AG04450 (cell line): ENCODE data around the gene BST2. TPM values are rescaled to one million over a fixed set of nuclear protein-coding genes. Genes with fewer than 3 reads are reported as not detected.

Experiments used
- CTCF ChIA-PET: fragments of 300-600, 350-600 bp; formaldehyde crosslinking; extraction: SDS; loops from one replicate; lab custom pipeline; 2022; ENCODE audit warnings: antibody characterized with exemption, inconsistent platforms; lab: Charles Lee
- POLR2A ChIA-PET: fragments of 350-600 bp; formaldehyde crosslinking; extraction: SDS; loops from one replicate; lab custom pipeline; 2021; ENCODE audit warnings: antibody characterized with exemption, inconsistent platforms; lab: Yijun Ruan, JAX
- DNase-seq: peaks from one replicate; pipeline ENCODE4 v3.0.0-alpha.2; 2011; ENCODE audit warnings: low read depth, low spot score
- H3K27ac ChIP-seq: one replicate; pipeline ENCODE4 v1.5.1; 2012; ENCODE audit warnings: low read depth, low read length, control low read depth
- H3K27me3 ChIP-seq: one replicate; pipeline ENCODE4 v1.6.0; 2012; ENCODE audit warnings: low read length; ENCODE audit not compliant: control insufficient read depth, insufficient read depth
- H3K4me3 ChIP-seq: 2 replicates; pipeline ENCODE4 v1.5.1; 2011; ENCODE audit warnings: mild to moderate bottlenecking, low read depth, low read length, control low read depth
- H3K9me3 ChIP-seq: 2 replicates; pipeline ENCODE4 v1.5.1; 2012; ENCODE audit warnings: low read length; ENCODE audit not compliant: control insufficient read depth, insufficient read depth
- CTCF ChIP-seq: IDR thresholded peaks from 2 replicates; pipeline ENCODE4 v1.5.1; 2011; ENCODE audit warnings: low read depth, low read length, control low read depth, inconsistent platforms
- polyA plus RNA-seq: library from polyadenylated mRNA; depleted of rRNA; stranded (reverse); fragments of >200 nt; gene quantifications from 2 replicates; pipeline ENCODE4 v1.2.3, GENCODE V29; 2011

BST2 gene
- polyA plus RNA-seq, 1 experiment, result 1.9 TPM

DNA sequence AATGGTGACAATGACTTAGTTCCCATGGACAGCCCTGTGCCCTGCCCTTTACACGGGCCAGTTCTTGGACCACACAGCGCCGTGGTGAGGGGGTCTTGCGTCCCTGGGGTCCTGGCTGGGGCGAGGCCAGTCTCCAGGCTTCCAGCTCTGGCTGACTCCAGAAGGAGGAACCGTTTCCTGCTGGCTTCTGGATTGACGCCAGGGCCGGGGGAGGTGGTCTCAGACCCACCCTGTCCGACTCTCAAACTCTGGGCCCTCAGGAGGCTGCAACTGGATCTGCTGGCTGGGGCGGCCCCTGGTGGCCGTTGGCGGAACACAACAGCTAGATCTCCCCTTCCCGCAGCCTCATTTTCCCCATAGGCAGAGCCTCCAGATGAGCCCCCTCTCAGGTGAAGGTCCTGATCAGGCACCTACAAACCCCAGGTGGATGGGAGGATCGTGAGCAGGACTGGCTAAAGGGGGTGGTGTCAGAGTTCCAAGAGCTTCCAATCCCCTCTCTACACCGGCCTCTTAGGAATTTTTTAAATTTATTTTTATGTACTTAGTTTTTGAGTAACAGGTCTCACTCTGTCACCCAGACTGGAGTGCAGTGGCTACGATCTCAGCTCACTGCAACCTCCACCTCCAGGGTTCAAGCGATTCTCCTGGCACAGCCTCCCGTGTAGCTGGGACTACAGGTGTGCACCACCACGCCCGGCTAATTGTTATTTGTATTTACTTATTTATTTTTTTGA, 19.4 kb downstream of the BST2 start:
- H3K4me3 ChIP-seq, result no peak overlapping the region
- no peak overlapping the region for H3K27ac ChIP-seq
- ChIA-PET CTCF (interaction anchor here (0.5 to 7.4 kb wide), 17 partner anchors 13 to 1224 kb away, joined by 3 to 87 read pairs (median 5); no protein-coding TSS in a partner anchor), POLR2A (no interaction called here)
- peak; percentile 96 for TF ChIP-seq CTCF
- H3K9me3 ChIP-seq, result peaks cover 5% of the 10 kb centered on the region; the same call in 1 of the 2 replicates
- H3K27me3 ChIP-seq, result peaks cover 4% of the 10 kb centered on the region
- DNase-seq, result no peak

GRCh38 chr19:17380426-17381138, 24.8 kb downstream of the BST2 start:
- ChIA-PET POLR2A (interaction anchor here (1.0 kb wide), 1 partner anchor 14 kb away, joined by 4 read pairs; no protein-coding TSS in a partner anchor), CTCF (interaction anchor here (1.1 kb wide), 1 partner anchor 35 kb away, joined by 3 read pairs; no protein-coding TSS in a partner anchor)
- no peak overlapping the region for H3K27ac ChIP-seq
- no peak for TF ChIP-seq CTCF
- peaks cover 3% of the 10 kb centered on the region; the same call in 1 of the 2 replicates for H3K9me3 ChIP-seq
- H3K27me3 ChIP-seq, result peaks cover 7% of the 10 kb centered on the region
- no peak for DNase-seq
- no peak overlapping the region for H3K4me3 ChIP-seq

DNA sequence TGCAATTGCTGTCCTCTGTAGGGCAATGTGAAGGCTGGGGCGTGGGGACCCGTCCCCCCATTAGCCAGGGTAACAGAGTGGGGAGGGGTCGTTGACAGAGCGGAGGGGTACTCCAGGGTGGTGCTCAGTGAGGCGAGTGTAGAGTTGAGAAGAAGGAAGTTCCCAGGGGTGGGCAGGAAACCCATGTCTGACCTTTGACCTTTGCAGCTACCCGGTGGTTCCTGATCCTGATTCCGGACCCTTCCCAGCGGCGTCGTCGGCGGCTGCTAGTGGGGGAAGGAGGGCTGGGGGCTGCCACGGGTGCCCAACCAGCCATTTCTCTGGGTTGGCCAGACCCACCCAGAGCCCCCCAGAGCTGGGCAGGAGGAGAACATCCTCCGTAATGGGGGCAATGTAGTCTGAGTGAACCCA, 26.2 kb downstream of the BST2 start:
- DNase-seq, result no peak
- Histone ChIP-seq H3K9me3 (peaks cover 3% of the 10 kb centered on the region; the same call in 1 of the 2 replicates), H3K4me3 (no peak overlapping the region), H3K27me3 (peaks cover 7% of the 10 kb centered on the region), H3K27ac (no peak overlapping the region)
- no peak for TF ChIP-seq CTCF
- ChIA-PET POLR2A (no interaction called here), CTCF (interaction anchor here (0.6 kb wide), 1 partner anchor 10 kb away, joined by 3 read pairs; no protein-coding TSS in a partner anchor)

DNA sequence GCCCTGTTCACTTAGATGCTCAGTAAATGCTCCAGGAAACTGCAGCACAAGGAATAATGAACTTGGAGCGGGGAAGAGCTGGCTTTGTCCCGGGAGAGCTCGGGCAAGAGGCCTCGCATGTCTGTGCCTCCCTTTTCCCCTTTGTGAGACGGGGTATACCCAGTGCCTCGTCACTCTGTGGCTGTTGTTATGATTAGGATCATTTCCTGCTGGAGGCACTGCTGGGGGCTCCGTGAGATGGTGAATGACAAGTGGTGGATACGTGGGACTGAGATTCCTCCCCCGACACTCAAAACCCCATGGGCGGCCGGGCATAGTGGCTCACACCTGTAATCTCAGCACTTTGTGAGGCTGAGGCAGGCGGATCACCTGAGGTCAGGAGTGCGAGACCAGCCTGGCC, 27.2 kb downstream of the BST2 start:
- TF ChIP-seq CTCF, result no peak
- Histone ChIP-seq H3K9me3 (peaks cover 3% of the 10 kb centered on the region; the same call in 1 of the 2 replicates), H3K27me3 (peaks cover 7% of the 10 kb centered on the region), H3K4me3 (no peak overlapping the region), H3K27ac (no peak overlapping the region)
- no peak for DNase-seq
- CTCF ChIA-PET, result no interaction called here
- POLR2A ChIA-PET, result no interaction called here
